GM21360 (cell line): ENCODE results near the gene CEP128.

ENCODE experiments used
- ATAC-seq: cut with Tn5 transposase; IDR thresholded peaks from one replicate; pipeline ENCODE4 v1.9.1; 2021; ENCODE audit warnings: mild to moderate bottlenecking, moderate library complexity; ENCODE audit not compliant: unreplicated experiment

Gene CEP128

DNA sequence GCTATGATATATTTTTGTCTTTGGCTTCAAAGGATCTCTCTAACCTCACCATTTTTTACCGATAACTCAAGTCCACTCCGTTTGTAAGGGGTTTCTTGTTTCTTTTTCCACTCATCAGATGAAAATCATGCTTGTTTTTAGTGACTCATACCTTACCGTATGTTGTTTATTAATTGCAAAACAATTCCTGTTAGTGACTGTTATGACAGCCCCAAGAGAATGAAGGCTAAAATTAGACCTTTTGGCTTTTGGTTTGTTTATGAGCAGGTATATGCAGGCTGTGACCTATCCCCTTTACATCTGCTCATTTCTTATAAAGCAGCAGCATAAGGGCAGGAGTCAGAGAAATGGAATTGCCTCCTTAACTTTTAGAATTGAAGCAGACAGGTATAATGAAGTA is 319.8 kb downstream of the CEP128 start:
- ATAC-seq = no peak

DNA sequence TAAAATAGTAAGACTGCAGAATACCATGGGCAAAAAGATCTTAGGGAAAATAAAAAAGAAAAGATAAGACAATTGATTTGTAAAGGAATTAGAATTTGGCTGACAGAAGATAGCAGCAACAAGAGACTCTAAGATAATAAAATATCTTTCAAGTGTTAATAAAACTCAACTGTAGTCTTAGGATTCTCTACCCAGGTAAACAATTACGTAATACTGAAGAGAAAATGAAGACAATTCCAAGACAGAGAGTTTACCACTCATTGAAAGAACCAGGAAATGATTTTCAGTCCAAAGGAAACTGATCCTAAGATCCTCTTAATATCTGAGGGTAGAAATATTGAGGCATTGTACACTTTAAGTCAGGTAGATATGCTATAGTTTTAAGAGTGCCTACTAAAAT is 321.1 kb downstream of the CEP128 start:
- no peak for ATAC-seq

DNA sequence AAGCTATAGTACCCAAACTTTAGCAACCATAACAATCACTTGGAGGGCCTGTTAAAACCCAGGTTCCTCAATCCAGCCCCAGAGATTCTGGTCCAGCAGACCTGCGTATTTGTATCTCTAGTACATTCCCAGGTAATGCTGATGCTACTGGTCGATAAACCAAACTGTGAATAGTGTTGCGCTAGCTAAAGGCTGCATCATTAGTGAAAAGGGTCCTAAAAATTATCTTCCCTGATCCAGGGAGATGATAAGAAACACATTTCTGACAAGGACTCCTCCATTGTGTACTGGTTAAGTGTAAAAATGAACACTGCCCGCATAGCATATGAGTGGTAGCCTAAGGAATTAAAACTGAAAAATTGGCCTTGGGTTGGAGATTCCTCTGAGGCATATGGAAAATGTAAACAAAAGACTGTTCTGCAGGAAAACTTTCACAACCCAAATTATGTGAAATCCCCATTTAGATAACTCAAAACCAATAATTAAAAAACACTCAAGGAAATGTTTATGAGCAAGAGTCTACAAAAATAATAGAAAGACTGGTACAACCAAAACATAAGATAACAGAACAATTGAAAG is 322.7 kb downstream of the CEP128 start:
- ATAC-seq = no peak

DNA sequence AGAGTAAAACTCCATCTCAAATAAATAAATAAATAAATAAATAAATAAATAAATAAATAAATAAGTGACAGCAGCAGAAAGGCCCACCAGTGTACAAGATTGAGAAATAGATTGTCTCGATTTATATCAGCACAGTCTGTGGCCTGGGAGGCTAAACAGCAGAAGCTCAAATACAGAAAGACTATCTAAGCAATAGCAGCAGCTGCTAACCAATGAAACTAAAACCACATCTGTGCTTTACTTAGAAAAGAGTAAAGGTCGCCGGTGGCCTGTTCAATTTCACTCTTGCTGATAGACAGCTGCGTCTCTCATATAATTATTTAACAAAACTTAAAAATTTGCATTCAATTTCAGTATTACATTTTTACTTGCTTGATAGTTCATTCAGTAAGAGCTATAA is 325.7 kb downstream of the CEP128 start:
- no peak for ATAC-seq

DNA sequence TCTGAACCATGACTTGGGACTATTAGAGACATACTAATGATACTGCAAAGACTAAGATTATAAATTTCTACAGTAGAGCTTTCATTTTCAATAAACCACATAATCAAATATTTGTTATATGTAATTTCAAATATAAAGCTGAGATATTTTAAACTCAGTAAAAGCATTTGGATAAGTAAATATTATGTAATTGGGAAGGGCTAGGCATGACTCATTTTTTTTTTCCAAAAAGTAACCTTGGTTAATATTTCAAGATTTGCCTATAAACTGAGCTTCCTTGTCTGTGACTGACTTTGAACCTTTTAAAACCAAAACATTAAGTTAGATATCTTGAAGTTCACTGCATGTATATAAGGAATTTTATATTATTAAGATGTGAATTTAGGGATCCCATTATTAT is 332.5 kb downstream of the CEP128 start:
- no peak for ATAC-seq

DNA sequence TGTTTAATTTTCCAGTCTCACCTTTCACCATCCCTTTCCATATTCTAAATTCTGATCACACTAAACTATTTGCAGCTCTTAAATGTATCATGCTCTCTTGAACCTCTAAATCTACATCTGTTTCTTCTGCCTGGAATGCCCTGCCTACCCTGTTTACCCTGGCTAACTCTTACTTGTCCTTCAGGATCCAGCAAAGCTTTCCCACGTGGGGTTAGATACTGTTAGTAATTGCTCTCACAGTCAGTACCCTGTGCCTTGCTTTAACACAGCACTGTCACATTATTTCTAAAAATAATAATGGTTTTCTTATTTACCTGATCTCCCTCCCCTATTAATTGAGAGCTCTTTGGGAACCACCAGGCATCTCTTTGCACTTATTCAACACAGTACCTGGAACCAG is 333.0 kb downstream of the CEP128 start:
- no peak for ATAC-seq

DNA sequence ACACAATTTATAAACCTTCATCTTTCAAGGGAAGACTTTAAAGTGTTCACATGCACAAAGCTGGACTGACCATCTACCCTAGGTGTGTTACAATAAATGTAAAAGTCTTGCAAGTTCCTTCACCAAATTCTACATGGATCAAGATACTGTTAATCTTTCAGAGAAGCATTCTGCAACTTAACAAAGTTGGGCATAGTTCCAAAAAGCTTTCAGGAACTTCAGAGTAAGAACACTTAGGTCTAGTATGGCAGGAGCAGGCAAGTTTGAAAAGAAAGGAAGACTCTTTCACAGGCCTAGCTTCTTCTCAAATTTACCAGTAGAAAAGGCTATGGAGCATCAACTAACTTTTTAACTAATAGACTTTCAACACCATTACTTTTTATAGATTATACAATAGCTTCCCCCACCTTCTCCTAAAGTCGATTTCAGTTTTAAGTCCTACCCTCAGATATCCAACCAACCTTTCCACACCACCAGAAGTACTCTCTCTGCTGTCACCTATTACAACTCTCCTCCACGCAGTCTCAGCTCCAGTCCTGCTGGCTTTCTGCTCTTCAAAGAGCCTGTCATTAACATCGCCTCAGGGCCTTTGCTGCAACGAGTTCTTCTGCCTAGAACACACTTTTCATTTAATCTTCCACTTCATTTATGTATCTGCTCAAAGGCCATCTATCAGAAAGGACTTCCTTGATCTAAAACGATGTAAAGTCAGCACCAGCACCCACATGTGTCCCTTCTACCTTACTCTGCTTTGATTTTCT is 333.9 kb downstream of the CEP128 start:
- ATAC-seq = no peak

DNA sequence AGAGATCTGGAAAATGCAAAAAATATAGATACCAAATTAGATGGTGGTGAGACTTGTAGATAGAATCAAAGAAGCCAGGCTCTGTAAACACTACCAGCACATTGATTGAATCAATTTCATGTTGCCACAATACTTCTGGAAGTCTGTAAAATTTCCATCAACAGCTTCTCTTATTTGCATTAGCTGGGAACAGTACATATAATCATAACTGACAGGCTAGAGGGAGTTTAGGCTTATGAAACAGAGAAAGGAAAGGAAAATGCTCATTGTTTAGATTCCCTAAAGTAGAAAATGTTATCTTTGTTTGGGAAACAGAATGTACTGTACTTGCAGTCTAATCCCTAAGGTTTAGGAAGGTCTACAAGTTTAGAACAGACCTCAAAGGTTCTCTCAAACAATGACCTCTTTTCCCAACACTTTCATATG is 335.2 kb downstream of the CEP128 start:
- ATAC-seq = no peak

DNA sequence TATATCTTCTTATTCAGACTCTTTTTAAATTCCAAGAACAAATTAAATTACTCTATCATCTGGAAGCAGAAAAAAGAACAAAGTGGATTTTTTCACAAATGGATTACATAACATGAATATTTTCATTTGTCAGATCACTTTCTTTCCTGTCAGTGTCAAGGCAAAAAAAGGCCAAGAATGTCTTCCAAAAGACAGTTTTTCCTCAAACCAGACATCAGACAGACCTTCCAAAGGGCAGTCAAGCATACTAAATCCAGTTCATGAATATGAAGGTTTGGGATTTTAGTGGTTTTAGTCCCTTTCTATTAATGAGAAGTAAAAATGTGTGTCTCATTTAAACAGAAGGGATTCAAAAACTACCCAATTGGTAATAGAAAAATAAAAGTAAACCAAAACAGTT is 336.0 kb downstream of the CEP128 start:
- no peak for ATAC-seq

DNA sequence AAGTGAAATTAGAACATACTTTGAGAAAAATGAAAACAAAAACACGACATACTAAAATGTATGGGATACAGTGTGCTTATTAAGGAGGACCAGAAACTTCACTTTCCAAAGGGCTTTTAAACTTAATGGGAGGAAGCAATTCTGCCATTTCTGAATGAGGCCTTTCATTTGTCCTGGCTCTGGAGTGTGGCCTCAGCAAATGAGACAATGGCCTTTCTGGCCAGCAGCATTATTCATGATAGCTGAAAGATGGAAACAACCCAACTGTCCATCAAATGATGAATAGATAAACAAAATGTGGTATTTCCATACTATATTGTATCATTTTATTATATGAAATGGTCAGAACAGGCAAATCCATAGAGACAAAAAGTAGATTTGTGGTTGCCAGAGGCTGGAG is 338.6 kb downstream of the CEP128 start:
- ATAC-seq = no peak

DNA sequence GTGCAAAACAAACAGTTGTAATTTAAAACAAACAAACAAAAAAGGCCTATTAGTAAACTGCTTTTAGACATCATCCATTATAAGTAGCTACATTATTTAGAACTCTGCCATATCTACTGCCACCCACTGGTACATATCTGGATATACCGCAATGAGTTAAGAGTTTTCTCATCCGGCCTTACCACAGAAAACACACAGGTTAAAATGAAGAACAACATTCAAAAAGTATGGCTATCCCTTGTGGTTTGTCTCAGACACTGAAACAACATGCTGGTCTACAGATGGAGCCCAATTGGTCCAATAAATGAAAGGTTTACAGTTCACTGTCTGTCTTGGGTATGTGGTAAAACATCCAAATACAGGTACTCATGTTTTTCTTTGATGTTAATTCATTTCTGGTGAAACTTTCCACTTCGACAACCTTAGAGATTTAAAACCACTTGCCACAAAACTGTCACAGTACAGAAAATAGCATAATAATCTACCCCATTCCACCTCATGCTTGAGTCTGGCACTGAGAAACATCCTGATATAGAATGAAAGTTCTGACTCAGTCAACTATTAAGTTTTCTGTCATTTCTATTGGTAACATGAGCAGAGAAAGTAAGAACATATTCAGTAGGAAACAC is 354.3 kb downstream of the CEP128 start:
- ATAC-seq = peak; percentile 96

DNA sequence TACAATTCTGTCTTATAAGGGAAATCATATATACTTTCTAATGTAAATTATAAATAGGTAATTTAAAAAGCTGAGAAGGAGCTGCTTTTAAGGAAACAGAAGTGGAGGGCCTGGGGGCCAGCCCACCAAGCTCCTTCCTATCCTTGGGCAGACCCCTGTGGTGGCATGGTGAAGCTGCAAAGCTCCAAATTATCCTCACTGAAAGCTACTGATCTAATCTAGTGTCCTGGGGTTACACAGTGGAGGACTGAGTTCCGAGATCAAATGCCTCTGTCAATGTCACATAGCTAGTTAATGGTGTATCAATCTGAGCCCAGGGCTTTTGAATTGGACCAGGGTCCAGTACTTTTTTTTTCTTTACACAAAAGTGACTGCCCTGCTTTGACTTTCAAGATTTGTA is 355.4 kb downstream of the CEP128 start:
- no peak for ATAC-seq

DNA sequence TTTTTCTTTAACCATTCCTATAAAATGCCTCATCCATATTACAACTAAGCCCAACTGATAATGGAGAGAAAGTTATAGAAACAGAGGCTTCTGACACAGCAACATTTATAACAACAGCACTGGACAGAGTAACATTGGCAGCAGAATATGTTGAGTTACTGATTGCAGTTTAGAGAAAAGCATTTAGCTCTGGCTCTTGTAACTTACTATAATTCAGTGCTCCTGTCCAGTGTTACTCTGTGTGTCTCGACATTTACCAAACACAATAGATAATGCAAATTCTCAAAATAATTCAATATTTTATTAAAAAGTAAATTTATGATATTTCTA is 356.1 kb downstream of the CEP128 start:
- ATAC-seq = no peak

DNA sequence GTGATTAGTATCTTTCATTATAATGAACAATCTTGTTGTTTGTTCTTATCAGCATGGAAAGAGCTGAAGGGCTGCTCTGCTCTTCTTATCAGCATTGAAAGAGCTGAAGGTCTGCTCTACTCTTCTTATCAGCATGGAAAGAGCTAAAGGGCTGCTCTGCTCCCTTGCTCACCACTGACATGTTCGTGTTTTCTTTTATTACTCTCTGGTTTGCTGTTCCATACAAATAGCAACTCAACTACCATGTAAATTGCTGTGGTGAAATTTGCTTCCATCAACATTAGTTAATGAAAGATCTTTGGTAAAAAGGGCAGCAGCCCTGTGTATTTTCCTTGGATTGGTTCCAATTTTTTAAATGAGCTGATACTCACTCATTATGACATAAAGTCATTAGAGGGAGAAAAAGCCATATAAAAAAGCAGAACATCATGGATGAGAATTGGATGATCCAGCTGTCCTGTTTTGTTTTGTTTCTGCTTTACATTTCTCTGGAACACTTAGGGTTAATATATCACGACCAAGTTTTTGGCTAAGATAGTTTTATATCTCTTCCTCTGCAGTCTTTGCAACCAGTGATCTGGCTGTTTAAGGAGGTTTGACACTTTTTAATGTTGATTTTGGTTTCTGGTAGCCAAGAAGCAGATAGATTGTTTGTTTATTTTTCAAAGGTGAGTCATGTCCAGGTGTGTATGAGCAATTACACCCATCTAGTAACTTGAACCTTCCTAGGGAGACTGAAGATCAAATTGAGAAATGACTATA is 356.6 kb downstream of the CEP128 start:
- no peak for ATAC-seq

DNA sequence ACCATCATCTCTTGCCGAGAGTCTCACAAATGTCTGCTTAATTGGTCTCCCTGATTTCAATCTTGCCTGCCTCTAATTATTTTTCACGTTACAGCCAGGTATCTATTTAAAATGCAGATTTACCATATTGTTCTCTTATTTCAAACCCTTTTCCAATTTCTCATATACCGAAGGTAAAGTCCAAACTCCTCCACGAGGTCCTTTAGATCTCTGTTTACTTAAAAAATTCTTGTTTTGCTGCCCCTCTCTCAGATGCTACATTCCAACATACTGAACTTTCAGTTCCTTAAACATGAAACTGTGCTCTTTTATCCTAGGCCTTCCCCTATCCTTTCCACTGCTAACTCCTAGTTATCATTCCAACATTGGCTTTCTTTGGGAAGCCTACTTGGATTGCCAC is 363.9 kb downstream of the CEP128 start:
- ATAC-seq = no peak

DNA sequence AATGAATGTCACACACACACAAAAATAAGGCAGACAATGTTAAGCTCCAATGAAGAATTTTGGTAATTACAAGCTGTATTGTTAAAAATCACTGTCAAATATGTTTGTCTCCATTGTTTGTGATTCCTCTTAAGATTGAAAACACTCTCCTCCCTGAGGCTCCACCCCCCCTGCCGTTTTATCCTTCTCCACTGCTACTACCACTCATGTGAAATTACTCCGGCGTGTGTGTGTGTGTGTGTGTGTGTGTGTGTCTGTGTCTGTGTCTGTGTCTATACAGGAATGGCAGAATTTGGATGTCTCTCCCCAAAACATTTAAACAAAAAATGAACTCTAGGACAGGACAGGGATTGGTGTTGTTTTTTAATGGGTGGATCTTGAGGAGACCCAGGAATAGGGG is 365.1 kb downstream of the CEP128 start:
- ATAC-seq = no peak

DNA sequence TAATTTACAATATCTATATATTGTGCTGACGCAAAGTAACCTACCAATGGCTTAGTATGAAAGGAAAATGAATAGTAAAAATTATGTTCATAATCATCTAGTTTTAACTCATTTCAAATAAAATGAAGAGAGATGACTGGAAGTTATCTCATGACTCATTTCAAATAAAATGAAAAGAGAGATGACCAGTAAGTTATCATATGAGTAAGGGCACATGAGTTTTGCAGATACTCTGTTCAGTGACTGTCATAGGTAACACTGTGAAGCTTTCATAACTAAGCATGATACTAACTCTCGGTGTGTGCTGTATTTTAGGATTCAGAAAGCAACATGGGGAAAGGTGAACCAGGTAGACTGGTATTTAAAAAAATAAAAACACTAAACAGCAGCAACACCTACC is 365.8 kb downstream of the CEP128 start:
- no peak for ATAC-seq

DNA sequence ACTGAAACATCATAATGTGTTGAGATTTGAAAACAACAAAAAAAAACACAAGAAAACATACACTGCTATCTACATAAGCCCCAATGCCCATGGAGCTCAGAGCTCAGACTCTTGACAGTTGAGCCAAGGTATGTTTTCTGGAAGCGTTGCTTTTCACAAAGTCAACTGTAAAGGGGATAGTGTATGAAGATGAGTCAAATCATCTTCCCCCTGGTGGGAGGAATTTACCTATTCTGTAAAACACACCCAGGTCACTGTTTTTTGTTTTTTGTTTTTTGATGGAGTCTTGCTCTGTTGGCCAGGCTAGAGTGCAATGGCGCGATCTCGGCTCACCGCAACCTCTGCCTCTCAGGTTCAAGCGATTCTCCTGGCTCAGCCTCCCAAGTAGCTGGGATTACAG is 368.9 kb downstream of the CEP128 start:
- no peak for ATAC-seq

DNA sequence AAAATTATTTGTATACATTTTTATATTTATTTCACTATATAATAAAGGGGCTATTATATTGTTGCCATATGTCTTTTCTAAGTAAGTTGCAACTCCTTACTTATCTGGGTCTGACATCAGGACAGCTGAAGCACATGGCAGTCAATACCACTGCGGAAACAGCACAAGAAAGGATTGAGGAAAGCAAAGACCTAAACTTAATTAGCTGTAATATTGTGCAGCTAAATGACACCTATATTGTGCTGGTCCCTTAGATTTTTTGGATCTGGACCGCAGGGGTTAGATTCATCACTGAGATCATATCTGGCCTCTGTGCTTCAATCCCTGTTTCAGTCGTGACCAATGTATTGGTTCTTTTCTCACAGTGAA is 370.6 kb downstream of the CEP128 start:
- ATAC-seq = no peak

DNA sequence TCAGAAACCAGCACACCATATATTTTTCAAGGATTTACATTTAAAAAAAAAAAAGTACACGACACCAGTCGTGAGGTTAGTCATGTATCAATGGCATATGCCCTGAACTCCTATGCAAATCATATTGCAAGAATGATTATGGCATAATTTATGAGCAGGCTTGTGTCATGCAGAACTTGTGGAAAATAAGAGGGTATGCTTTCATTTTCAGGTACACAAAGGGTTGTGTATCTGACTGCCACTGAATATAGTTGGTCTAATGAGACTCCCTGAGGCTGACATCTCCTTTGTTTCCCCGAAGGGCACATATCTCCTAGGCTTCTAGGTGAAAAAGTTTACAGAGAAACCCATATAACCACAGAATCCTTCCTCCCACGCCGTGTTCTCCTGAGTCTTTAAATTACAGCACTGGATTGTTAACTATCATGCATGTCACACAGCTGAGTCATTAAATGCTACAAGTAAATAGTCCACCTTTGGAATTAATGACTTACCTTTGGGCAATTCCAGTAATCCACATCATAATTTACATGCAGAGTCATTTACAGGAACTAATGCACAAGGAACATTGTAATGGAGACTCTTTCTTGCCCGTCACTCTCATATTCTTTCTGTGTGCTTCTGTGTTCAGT is 373.5 kb downstream of the CEP128 start:
- no peak for ATAC-seq

DNA sequence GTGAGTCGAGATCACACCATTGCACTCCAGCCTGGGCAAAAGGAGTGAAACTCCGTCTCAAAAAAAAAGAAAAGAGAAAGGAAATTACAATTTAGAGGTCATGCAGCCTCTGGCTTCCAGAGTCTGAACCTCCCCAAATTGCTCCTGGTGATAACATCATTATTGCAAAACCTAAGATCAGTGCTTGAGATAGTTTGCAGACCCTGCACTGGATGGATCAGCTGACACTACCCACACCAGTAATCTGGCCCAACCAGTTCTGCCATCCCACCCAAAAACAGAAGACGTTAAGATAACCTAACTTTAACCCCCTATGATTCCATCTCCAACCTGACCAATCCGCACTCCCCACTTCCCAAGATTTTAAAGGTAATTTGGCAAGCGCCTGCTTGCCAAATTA is 376.5 kb downstream of the CEP128 start:
- ATAC-seq = no peak
